HG03342 (cell line): ENCODE results near the gene PTPRN2.

Experiments used
- ATAC-seq: cut with Tn5 transposase; IDR thresholded peaks from one replicate; pipeline ENCODE4 v1.9.1; 2021; ENCODE audit warnings: mild to moderate bottlenecking, moderate library complexity; ENCODE audit not compliant: unreplicated experiment

Gene PTPRN2

DNA sequence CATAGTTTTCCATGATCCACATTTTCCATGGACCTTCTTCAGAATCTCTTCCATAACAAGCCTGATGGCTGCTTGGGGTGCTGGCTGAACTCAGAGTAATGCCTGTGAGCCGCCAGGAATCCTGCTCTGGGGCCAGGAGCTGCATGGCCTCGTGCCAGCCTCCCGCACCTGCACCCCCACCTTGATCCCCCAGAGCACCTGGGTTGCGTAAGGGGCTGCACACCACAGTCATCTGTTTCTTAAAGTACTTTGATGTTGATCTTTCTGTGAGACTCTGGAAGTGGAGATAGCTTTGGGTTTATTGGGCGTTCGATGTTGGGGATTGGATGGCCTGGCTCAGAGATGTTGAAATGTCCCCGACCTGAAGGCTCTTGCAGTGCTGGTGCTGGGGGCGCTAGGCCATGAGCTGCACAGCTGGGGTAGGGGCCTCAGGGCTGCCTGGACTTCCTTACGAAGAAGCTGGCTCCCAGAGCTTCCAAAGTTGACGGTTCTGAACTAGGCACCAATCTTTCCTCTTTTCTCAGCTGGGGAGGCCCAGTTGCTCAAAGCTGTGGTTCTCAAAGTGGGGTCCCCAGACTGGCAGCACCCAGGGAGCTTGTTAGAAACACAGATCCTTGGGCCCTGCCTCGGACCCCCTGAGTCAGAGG lies 716.9 kb downstream of the PTPRN2 start:
- ATAC-seq = no peak

DNA sequence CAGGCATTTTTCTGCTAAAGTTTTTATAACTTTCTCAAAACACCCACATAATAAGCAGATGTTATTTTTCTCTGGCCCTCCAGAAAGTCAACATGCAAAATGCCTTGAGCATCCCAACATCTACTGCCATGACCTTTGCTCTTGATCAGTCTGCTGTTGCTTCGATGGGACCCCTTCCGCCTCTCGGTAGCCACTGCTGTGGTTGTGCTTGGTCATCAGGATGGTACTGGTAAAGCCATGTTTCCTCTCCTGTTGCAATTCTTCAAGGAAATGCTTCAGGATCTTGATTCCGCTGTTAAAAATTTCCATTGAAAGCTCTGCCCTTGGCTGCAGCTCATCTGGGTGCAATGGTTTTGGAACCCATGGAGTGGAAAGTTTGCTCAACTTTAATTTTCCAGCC lies 717.8 kb downstream of the PTPRN2 start:
- ATAC-seq = no peak

GRCh38 chr7:157867685-157868305 lies 719.8 kb downstream of the PTPRN2 start:
- ATAC-seq = no peak

DNA sequence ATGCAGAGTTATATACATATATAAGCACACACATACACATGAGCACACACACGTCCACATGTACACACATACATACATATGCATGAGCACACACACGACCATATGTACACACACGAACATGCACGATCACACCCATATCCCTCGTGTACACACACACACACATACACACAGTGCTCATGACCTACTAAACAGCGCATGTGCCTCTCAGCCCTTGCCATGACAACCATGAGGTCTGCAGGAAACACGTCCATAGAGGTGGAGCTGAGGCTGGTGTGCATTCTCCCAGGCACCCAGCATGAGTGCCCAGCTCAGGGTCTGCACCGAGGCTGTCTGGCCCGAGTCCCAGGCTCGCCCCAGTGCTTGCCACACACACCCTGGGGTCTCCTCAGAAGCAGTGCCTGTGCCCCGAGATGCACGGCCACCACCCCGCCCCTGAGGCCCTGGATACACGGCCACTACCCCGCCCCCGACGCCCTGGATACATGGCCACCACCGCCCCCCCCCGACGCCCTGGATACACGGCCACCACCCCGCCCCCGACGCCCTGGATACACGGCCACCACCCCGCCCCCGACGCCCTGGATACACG lies 721.2 kb downstream of the PTPRN2 start:
- no peak for ATAC-seq

DNA sequence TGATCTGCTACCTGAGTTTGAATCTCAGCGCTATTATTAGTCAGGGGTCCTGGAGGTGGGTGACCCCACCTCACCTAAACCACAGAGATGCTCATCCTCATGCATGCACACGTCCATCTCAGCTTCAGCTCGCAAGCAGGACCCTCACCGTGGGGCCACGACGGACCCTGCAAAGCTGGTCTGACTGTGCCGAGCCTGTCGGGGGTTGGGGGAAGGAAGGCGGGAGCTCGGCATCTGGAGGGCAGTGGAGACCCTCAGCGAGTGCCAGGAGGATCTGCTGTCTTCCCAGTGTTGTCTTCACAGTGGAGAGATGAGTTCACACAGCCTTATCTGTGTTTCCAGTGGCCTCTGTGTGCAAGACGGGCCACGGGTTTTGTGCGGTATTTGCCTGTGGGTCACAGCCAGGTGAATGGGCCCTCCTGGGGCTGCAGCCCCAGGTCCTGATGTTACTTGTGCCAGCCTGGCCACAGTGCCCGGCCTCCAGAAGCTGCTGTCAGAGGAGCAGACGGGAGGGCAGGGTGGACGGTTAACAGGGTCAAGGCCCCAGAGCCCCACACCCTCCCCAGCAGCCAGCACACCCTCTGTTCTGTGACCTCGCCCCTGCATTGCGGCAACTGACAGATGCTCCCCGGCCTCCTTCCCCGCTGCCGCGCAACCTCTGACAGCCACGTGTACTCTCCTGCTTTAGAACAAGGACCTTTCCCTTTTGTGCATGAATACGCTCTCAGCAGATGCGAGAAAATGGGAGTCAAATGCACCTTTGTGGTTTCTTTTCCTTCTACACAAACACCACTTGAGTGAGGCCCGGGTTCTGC lies 722.1 kb downstream of the PTPRN2 start:
- ATAC-seq = no peak

DNA sequence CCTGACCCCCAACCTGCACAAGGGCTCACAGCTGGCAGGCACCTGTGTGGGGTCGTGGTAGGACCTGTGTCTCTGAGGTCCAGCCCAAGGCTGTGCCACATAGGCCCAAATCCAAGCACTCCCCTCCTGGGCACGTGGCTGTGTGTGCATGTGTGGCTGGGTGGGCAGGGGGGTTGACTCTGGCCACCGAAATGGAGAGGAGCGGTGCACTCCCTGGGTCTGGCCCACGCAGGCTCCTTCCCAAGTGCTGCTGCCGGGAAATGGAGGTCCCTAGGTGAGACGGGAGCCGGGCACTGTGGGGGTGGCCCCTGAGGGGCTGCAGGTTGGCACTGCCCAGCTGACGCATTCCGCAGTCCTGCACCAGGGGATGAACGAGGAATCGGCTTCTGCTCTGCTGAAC lies 722.7 kb downstream of the PTPRN2 start:
- no peak for ATAC-seq

DNA sequence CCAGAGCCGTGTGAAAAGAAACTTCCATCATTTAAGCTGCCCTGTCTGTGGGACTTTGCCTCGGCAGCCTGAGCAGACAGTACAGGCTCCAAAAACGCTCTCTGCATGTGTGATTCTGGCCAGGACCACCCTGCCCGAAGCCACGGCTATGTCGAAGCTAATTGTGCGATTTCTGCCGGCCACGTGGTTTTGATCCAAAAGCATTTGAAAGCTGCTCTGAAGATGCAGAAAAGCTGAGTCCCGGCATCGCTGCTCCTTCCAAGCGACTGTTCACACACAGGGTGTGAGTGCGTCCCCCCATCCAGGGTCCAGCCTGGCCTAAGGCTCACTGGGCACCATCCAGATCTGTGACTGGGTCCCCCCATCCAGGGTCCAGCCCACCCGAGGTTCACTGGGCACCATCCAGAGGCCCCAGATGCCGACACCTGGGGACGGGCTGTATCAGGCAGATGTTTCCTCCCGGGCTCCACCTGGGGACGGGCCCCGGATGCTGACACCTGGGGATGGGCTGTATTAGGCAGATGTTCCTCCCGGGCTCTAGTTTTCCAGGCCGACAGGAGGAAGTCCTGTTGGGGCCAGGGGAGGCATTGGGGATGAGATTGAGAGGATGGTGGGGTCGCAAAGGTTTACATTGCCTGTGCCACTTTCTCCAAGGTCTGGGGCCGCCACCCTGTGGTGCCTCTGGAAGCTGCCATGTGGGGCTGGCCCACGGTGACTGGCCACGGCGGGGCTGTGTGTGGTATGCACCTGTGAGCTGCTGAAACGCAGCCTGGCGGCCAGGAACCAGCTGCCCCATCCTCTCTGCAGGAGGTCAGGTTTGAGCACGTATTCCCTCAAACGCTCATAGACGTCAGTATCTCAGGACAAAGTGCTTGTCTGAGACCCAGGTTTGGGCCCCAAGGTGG lies 723.5 kb downstream of the PTPRN2 start:
- no peak for ATAC-seq

GRCh38 chr7:157863176-157863575 lies 724.4 kb downstream of the PTPRN2 start:
- ATAC-seq = no peak

DNA sequence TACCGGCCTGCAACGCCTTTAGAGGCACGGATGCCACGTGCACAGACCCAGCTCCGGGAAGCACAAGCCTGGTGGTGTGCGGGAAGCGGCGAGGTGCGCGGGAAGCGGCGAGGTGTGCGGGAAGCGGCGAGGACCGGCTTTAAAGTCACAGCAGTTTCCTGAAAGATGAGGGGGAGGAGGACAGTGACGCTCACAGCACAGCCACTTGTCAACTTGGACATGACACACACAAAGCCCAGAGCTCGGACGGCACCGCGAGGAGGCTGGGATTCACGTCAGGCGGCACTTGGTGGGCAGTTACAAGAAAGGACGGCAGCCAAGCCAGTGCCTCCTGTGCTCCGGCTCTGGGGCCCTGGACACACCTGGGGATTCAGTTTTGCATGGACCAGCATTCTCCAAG lies 724.9 kb downstream of the PTPRN2 start:
- no peak for ATAC-seq

DNA sequence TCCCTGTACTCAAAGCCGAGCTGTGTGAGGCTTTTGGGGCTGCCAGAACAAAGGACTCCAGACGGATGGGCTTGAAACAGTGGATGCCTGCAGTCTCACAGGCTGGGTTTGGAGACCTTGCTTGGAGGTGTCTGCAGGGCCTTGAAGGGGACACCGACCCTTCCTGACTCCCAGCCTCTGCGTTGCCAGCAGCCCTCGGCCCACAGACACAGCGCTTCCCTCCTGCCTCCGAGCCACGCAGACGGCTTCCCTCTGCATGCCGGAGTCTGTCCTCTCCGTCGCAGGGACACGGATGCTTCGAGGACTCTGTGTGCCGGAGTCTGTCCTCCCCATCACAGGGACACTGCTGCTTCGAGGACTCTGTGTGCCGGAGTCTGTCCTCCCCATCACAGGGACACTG lies 726.1 kb downstream of the PTPRN2 start:
- no peak for ATAC-seq

DNA sequence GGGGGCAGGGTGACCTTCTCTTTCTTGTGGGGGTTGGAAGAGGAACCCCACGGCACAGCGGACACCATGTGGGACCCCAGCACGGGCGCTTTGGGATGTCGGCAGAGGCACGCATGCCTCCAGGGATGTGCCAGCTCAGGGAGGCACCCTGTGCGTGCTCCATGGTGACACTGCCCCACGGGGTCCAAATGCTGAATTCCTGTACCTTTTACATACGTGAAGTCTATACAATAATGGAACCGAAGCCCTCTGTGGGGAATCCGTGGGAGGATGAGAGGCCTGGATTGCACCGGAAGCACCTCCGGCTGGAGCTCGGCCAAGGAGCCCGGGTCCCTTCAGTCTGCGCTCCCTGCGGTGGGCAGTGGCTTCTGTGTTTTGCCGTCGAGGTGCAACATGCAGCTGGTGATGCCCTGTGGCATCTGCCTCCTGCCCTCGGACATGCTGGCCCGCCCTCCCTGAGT lies 726.6 kb downstream of the PTPRN2 start:
- ATAC-seq = no peak

DNA sequence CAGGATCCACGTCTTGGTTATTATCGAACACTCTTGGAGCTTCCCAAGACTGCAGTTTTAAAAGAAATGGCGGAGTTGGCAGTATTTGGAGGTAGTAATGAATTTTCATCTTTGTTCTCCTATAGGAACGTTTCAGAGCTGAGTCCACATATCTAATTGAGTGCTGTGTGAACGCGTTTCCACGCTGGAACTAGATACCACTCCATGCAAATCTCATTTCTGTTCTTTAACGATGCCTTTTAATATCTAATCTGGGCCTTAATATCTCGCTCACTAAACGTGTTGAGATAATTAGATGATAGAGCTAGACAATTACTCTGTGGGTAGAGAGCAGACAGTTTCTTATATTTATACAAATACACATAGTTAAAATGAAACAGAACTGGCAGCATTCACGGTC lies 727.2 kb downstream of the PTPRN2 start:
- ATAC-seq = no peak

DNA sequence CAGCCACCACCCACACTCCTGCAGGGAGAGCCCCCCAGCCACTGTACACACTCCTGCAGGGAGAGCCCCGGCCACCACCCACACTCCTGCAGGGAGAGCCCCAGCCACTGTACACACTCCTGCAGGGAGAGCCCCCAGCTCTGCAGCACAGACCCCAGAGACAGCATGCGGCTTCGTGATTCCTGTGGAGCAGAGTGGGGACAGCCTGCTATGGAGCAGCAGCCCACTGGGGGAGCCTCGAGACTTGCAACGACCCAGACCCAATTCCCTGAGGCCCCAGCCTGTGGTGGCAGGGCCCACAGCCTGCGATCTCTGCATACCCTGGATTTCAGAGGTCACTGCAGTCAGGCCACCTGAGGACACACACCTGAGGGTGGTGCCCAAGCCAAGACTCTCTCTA lies 727.7 kb downstream of the PTPRN2 start:
- no peak for ATAC-seq

DNA sequence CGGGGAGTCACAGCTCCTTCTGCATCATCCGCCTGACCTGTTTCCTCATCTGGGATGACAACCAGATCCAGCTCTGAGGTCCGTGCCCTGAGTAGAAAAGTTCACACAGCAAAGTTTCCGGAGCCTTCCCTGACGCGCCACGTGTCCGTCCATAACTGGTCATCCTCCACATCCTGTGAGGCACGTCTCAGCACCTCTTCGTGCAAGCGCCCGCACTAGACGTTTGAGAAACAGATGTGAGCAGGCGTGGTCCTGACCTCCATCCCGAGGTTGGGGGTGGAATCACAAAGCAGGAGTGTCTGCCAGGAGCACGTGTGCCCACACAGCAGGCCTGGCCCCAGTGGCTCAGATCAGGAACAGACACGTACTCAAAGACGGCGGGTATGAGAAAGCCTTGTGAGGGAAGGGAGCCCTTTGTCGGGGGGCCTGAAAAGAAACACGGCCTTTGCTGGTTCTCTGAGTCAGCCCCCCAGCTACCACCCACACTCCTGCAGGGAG lies 730.0 kb downstream of the PTPRN2 start:
- no peak for ATAC-seq

DNA sequence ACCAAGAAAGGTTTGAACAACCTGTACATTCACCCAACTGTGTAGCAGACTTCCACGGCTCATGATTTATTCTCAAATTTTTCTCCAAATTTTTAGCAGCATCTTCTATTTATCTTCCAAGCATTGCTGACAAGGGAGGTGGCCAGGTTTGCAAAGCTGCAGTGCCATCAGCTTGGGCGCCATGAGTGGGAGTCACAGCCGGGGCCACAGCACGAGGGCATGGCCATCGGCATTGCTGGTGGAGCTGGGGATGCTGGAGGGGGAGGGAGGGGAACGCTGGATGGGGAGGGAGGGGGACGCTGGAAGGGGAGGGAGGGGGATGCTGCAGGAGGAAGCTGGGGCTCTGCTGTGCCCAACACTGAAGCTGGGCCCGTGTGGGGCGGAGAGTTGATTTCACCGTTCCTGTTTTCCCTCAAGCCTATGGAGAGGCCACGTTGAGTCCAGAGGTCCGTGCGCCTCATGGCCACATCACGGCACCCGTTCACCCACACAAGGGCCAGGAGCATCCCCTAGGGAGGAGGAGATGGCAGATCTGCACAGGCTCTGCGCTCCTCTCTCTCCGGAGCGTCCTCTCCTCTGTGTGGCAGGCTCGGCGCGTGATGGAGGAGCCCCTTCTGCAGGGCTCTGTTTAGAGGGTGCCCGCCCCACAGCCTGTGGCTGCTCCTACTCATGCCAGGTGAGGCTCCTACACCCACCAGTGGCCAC lies 730.6 kb downstream of the PTPRN2 start:
- no peak for ATAC-seq

GRCh38 chr7:157855452-157856213 lies 732.0 kb downstream of the PTPRN2 start:
- ATAC-seq = no peak

DNA sequence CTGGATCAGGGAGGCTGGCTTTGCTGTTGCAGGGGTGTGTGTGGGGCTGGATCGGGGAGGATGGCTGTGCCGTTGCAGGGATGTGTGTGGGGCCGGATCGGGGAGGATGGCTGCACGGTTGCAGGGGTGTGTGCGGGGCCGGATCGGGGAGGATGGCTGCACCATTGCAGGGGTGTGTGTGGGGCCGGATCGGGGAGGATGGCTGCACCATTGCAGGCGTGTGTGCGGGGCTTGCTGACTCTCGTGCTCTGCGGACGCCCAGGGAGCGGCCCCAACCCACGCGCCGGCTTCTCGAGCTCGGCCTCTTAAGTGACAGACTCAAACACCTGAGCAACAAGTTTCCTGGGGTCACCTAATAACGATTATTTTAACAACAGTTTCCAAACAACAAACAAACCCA lies 732.6 kb downstream of the PTPRN2 start:
- no peak for ATAC-seq

DNA sequence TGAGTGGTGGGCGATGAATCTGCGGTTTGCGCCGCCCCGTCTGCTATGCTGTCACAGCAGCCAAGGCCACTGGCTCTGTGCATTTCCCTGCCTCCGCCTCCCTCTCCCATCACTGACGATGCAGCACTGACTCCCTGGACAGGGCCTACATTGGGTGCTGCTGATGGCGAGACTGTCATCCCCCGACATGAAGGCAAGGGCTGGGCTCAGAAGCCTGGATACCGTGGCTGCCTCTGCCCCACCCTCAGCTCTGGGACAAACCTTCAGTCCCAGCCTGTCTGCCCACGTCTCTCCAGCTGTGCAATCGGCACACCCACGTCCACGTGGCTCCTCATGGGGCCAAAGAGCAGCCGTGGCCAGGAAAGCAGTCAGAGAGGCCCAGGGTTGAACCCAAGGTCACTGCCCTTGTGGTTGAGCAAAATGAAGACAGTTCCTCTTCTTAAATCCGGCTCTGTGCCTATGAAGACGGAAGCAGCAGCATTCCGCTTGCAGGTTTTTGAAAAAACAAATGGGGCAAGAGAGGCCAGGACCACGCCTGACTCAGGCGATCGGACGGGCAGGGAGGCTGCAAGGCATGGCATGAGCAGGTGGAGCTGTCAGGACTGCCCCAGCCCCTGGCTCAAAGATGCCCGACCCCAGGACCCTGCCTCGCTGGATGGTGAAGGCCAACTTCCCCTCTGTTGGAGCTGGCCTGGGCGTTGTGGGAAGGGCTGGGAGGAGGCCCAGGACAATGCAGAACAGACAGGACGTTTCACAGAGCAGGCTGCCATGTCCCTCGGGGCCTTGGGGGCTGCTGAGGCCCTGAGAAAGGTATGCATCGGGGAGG lies 733.3 kb downstream of the PTPRN2 start:
- no peak for ATAC-seq

DNA sequence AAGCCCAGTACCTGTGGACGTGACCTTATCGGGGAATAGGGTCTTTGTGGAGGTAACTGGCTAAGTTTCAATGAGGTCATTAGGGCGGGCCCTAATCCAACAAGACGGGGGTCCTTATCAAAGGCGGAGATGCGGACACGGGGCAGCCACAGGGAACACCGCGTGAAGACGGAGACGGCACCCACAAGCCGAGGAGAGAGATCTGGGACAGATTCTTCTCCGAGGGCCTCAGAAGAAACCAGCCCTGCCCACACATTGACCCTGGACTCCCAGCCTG lies 733.9 kb downstream of the PTPRN2 start:
- no peak for ATAC-seq
